Measurements from ENCODE around the gene CSNK1E.

DNA sequence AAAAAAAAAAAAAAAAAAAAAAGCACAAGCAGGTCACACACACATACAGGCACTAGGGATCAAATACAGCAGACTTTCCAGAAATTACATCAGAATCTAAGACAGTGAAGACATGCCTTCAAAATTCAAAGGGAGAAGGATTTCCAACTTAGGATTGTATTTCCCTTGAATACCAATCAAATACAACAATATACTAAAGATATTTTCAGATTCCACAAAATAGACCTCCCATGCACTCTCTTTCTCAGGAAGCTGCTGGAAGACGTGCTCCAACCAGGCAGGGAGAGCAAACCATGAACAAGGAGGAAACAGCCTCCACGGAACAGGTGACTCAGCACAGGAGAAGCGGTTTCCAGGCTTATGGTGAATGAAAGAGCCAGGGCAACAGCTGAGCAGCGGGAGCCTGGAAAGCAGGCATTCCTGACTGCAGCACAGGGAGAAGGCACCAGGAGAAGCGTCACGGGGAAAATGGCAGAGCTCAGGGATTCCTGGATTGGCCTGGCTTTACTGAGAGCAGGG lies 76.4 kb downstream of the CSNK1E start:
- no peak for TF ChIP-seq RCOR1 (IDR thresholded peaks at IDR 0.05; ENCODE audit: insufficient replicate concordance, low read length)
- peak; percentile 28; the same call in 1 of the 2 replicates for TF ChIP-seq RAD21 (IDR thresholded peaks at IDR 0.05; ENCODE audit: low read length)
- TF ChIP-seq, protein P1, sequence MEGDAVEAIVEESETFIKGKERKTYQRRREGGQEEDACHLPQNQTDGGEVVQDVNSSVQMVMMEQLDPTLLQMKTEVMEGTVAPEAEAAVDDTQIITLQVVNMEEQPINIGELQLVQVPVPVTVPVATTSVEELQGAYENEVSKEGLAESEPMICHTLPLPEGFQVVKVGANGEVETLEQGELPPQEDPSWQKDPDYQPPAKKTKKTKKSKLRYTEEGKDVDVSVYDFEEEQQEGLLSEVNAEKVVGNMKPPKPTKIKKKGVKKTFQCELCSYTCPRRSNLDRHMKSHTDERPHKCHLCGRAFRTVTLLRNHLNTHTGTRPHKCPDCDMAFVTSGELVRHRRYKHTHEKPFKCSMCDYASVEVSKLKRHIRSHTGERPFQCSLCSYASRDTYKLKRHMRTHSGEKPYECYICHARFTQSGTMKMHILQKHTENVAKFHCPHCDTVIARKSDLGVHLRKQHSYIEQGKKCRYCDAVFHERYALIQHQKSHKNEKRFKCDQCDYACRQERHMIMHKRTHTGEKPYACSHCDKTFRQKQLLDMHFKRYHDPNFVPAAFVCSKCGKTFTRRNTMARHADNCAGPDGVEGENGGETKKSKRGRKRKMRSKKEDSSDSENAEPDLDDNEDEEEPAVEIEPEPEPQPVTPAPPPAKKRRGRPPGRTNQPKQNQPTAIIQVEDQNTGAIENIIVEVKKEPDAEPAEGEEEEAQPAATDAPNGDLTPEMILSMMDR (conservative IDR thresholded peaks at IDR 0.05; ENCODE audit: low read depth, low read length): no peak
- TF ChIP-seq MAFK (IDR thresholded peaks at IDR 0.05; ENCODE audit: low read depth, low read length): peak; percentile 66
- no peak for TF ChIP-seq SMC3 (IDR thresholded peaks at IDR 0.05; ENCODE audit: low read depth, low read length)
- TF ChIP-seq RFX5 (IDR thresholded peaks at IDR 0.05; ENCODE audit: low read depth, low read length): no peak
- TF ChIP-seq POLR2A (IDR thresholded peaks at IDR 0.05; ENCODE audit: low read depth, low read length): no peak; the same call in 1 of the 2 replicates
- TF ChIP-seq, protein P2, sequence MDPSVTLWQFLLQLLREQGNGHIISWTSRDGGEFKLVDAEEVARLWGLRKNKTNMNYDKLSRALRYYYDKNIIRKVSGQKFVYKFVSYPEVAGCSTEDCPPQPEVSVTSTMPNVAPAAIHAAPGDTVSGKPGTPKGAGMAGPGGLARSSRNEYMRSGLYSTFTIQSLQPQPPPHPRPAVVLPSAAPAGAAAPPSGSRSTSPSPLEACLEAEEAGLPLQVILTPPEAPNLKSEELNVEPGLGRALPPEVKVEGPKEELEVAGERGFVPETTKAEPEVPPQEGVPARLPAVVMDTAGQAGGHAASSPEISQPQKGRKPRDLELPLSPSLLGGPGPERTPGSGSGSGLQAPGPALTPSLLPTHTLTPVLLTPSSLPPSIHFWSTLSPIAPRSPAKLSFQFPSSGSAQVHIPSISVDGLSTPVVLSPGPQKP (IDR thresholded peaks at IDR 0.05; ENCODE audit: borderline replicate concordance, low read depth, low read length): no peak
- TF ChIP-seq, protein P3, sequence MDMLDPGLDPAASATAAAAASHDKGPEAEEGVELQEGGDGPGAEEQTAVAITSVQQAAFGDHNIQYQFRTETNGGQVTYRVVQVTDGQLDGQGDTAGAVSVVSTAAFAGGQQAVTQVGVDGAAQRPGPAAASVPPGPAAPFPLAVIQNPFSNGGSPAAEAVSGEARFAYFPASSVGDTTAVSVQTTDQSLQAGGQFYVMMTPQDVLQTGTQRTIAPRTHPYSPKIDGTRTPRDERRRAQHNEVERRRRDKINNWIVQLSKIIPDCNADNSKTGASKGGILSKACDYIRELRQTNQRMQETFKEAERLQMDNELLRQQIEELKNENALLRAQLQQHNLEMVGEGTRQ (IDR thresholded peaks at IDR 0.05; ENCODE audit: low read depth, low read length): peak; percentile 24; the same call in 1 of the 2 replicates
- peak; percentile 63; the same call in 1 of the 2 replicates for TF ChIP-seq NFE2L2 (IDR thresholded peaks at IDR 0.05; ENCODE audit: low read depth, low read length)
- no peak; the same call in 1 of the 2 replicates for TF ChIP-seq CEBPB (IDR thresholded peaks at IDR 0.05; ENCODE audit: low read depth, low read length)

Data from IMR-90 (cell line).